NCI-H128 (cell line): ENCODE results near the gene TRIM69.
A peak's percentile ranks its signal among the peaks of the same experiment; 100 is the strongest.
"Not testable (repeated sequence)": the region's sequence is repeated elsewhere in the genome, so short reads cannot be mapped to it uniquely, and the experiment has no call there.

Source experiments
- DNase-seq: peaks from one replicate; lab custom pipeline; 2025; ENCODE audit not compliant: unreplicated experiment; lab: John Stamatoyannopoulos, UW

The TRIM69 gene

DNA sequence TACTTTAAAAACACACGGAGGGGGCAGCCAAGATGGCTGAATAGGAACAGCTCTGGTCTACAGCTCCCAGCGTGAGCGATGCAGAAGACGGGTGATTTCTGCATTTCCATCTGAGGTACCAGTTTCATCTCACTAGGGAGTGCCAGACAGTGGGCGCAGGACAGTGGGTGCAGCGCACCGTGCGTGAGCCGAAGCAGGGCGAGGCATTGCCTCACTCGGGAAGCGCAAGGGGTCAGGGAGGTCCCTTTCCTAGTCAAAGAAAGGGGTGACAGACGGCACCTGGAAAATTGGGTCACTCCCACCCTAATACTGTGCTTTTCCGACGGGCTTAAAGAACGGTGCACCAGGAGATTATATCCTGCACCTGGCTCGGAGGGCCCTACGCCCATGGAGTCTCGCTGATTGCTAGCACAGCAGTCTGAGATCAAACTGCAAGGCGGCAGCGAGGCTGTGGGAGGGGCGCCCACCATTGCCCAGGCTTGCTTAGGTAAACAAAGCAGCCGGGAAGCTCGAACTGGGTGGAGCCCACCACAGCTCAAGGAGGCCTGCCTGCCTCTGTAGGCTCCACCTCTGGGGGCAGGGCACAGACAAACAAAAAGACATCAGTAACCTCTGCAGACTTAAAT, 3.0 kb downstream of the TRIM69 start:
- not testable (repeated sequence) for DNase-seq

DNA sequence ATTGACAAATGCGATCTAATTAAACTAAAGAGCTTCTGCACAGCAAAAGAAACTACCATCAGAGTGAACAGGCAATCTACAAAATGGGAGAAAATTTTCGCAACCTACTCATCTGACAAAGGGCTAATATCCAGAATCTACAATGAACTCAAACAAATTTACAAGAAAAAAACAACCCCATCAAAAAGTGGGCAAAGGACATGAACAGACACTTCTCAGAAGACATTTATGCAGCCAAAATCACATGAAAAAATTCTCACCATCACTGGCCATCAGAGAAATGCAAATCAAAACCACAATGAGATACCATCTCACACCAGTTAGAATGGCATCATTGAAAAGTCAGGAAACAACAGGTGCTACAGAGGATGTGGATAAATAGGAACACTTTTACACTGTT, 7.1 kb downstream of the TRIM69 start:
- DNase-seq = not testable (repeated sequence)

DNA sequence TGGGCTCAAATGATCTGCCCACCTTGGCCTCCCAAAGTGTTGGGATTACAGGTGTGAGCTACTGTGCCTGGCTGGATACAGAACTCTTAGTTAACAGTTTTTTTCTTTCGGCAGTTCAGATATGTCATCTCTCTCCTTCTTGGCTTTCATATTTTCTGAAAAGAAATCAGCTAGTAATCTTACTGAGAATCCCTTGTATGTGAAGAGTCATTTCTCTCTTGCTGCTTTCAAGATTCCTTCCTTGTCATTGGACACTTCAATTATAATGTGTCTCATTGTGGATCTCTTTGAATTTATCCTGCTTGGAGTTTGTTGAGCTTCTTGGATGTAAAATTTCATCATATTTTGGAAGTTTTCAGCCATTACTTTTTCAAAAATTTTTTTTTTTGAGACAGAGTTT, 17.0 kb downstream of the TRIM69 start:
- DNase-seq = no peak

DNA sequence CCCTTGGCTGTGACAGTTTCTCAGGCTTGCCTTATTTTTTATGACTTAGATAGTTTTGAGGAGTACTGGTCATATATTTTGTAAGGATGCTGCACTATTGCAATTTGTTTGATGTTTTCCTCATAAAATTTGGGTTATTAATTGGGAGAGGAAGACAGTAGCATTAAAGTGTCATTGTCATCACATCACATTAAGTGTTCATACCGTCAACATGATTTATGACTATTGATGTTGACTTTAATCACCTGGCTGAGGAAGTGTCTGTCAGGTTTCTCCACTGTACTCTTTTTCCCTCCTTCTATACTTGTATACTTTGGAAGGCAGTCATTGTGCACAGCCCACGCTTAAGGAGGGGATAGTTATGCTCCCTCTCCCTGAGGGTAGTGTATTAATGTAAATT, 26.9 kb downstream of the TRIM69 start:
- no peak for DNase-seq

DNA sequence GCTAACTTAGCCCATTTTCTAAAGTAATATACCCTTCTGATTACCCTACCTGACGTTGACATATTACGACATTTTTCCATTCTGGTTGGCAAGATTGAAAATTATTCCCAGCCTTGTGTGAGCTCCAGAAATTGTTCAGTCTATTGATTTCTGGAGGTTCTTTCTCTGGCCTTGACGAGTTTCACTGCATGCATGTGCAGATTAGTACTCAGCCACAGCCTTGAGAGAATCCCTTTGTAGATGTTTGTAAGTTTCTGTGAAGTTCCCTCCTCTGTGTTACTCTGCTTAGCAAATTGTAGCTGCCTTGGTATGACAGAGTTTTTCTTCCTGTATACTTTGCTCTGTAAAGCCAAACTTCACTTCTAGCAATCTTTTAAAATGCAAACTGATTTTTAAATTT, 27.5 kb downstream of the TRIM69 start:
- no peak for DNase-seq

DNA sequence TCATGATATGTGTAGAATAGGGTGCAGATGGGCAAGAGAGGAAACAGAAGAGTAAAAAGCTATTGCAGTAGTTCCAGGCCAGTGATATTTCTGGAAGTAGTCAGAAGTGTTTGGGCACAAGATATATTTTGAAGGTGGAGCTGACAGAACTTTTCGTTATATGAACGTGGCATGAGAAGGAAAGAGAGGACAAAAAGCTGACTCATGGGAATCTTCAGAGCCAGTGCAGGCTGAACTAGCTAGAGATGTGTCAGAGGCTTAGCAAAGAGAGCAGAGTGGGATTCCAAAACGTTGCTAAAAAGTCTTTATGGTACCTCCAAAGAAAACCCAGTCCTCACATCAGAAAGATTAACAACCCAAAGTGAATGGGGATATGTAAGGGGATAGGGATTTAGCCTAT, 28.7 kb downstream of the TRIM69 start:
- DNase-seq = no peak

DNA sequence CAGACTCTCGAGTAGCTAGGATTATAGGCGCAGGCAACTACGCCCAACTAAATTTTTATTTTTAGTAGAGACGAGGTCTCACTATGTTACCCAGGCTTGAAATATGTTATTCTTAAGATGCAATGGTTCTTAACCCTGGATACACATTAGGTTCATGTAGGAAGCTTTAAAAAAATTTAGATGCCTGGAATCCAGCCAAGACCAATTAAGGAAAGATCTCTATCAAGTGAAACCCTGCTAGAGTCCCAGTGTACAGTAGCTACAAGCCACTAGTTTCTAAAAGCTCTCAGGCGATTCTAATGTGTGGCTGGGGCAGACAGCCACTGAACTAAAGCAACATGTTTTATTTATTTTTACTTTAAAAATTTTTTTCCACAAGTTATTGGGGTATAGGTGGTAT, 33.2 kb downstream of the TRIM69 start:
- no peak for DNase-seq

DNA sequence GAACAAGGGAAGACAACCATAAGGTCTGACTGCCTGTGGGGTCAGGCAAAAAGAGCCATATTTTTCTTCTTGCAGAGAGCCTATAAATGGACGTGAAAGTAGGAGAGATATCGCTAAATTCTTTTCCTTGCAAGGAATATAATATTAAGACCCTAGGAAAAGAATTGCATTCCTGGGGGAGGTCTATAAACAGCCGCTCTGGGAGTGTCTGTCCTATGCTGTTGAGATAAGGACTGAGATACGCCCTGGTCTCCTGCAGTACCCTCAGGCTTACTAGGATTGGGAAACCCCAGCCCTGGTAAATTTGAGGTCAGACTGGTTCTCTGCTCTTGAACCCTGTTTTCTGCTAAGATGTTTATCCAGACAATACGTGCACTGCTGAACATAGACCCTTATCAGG, 34.4 kb downstream of the TRIM69 start:
- not testable (repeated sequence) for DNase-seq

DNA sequence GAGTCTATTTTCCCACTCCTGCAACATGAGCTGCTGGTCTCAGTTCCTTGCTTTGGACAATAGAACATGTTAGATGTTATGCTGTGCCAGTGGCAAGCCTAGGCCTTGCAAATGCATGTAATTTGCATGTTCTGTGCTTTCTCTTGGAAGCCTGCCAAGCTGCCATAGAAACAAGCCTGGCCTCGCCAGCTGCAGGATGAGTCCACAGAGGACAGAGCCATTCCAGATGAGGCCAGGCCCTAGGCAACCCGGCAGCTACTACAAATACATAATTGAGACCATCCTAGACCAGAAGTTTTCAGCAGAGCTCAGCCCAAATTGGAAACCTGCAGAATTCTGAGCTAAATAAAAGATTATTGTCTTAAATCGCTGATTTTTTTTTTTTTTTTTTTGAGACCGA, 39.6 kb downstream of the TRIM69 start:
- peak; percentile 63 for DNase-seq

DNA sequence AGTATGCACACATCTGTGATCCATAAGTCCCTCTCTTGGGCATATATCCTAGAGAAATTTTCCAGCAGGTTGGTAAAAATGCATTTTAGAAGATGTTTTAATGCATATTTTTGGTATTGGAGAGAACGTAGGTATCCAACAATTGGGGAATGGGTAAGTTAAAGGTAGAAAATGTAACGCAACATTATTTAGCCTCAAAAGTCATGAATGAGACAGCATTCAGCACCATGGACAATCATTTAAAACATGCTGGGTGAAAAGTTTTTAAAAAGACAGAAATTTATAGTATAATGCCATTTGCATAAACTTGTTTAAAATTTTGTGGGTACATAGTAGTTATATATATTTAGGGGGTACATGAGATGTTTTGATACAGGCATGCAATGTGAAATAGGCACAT, 43.4 kb downstream of the TRIM69 start:
- DNase-seq = no peak

DNA sequence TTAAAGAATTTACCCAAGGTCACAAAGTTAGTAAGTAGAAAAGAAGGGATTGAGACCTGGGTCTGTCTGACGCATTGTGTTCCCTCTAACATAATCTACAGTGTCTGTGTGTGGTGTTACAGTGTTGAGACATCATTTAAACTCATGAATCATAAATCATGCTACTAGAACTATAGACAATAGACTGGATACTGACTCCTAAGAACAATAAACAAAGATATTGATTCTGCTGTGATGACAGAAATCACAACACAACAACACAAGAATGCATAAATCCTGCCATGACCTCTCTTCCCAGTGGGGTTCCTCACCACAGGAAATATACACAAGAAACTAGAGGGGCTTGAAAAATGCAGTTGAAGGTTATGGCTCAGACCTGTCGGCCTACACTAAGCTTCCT, 44.3 kb downstream of the TRIM69 start:
- no peak for DNase-seq

DNA sequence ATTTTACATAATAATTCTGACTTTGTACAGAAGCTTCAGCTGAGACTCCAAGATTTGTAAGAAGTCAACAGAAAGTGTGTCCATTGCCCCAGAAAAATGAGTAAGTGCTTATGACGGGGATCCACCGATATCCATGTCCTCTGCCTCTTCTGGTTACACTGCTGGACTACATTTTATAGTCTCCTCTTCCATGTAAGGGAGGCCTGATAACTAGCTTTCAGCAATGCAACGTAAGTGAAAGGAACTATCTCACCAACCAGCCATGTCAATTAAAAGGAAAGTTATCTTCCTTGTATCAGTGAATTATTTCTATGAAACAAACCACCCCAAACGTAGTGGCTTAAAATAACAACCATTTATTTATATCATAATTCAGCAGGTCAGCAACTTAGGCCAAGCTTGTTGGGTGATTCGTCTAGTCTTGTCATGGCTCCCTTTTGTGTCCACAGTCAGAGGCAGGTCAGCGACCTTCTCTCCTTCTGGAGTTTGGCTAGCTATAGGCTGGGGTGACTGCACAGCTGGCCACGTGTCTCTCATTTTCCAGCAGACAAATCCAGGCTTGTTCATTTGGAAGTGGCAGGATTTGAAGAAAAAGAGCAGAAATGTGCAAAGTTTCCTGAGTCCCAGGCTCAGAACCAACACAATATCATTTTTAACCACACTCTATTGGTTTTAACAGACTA, 44.9 kb downstream of the TRIM69 start:
- no peak for DNase-seq

DNA sequence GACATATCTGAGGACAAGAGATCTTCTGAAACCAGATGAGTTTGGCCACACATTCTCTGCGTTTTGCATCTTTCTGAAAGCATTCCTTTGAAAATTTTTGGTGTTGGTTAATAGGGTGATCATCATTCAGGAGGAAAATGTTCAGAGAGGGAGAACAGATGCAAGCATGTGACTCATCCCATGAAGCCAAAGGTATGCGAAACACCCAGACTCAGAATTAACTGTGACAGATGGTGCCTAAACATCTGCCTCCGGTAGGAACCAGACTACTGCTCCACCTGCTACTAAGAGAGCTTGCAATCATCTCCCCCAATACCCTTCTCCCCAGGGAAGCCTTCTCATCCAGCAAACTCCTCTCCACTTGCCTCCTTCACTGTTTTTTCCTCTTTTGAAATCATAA, 46.2 kb downstream of the TRIM69 start:
- DNase-seq = no peak

DNA sequence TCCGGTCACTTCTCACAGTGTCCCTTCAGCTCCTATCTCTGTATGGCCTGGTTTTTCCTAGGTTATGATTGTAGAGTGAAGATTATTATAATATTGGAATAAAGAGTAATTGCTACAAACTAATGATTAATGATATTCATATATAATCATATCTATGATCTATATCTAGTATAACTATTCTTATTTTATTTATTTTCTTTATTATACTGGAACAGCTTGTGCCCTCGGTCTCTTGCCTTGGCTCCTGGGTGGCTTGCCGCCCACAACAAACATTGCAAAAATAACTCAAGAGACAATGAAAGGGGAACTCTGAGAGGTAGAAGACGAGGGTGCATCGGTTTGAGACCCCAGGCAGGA, 48.6 kb downstream of the TRIM69 start:
- DNase-seq = not testable (repeated sequence)

DNA sequence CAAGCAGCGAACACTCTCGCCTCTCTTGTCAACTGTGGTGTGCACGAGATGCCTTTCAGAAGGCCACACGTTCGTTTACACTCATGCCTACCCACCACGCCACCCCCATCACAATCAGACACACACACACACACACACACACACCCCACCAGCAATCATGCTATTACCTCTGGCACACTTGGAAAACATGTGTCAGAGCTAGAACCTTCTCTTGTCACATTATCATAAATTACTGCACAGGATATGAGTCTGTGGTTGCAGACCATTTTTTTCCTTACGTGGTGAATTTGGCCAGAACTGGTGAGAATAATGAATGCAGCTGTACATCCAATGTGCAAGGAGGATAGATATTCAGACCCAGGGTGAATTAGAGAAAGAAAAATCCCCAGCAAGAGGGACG, 52.4 kb downstream of the TRIM69 start:
- no peak for DNase-seq

DNA sequence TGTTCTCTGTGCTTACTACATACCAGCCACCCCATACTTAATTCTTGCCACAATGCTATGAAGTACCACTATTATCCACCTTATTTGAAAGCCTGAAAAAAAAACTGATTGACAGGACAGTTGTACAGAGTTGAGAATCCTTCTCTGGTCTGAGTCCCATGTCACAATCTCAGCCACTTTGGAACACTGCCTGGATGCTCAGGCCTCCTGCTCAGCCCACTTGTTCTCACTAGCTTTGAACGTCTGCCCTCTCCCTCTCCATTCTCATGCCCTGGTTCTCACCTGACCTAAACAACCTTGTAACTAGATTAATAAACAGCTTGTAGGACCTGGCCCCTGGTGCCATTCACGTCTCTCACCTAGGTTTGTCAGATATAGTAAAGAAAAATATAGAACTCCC, 53.9 kb downstream of the TRIM69 start:
- DNase-seq = no peak

DNA sequence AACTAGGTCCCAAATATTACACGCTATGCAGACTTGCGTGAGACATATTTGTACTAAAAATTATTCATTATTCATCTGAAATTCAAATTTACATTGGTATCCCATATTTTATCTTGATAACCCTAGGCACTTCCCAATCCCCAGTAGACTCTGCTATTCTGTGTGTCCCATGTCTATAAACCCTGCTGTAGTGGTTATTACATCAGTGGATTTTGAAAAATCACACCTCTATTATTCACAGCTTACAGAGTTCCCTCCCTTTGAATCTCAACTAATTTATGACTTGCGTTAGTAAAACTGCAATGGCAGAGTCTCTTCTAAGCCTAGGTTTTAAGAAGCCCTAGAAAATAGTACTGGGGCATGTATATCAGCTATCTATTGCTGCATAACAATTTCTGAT, 54.3 kb downstream of the TRIM69 start:
- DNase-seq = no peak

DNA sequence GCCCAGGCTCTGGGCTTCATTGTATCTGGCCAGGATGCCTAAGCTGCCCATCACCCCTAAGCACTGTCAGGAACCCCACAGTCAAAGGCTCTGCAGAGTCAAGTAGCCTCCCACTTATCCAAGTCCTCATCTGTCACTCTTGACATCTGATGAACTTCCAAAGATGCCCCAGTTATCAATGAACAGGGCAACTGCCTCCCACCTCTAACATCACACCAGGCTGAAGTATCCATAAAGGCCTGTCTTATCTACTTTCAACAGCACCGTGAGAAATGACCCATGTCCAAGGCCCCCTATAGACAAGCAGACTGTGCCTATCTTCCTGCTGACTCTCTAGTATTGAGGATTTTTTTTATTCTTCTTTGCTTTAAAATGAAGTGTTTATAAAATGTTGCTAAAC, 56.4 kb downstream of the TRIM69 start:
- no peak for DNase-seq

DNA sequence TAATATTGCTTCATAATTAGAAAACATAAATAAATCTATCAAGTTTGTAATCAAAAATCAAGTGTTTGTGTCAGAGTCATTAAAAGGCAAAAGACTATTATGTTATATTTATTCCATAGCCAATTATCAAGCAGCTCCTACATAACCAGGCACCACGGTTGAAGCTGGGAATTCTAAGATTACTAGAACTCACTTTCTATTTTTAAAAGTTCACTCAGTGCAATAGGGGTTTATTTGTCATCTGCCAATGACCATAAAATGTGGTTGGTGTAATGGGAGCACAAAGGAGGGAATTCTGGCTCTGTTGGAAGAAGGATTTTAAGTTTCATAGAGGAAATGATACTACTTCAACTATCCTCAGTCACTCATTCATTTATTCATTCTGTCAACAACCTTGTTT, 57.7 kb downstream of the TRIM69 start:
- DNase-seq = no peak

DNA sequence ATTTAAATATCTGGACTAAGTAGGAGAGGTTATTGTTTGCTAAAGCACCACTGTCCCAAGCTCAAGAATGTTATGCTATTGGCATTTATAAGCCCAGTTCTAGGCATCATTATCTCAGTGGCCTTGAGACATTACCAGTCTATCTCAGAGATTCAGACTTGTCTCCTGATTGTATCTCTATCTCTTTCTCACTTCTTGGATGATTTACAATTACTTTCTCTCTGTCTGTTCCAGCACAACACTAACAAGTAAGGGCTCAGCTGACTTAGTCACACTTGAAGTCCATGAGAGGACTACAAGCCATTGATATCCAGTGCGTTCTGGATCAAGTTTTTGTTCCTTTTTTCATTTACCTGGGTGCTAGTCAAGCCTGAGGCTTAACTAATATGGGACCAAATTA, 60.2 kb downstream of the TRIM69 start:
- no peak for DNase-seq

DNA sequence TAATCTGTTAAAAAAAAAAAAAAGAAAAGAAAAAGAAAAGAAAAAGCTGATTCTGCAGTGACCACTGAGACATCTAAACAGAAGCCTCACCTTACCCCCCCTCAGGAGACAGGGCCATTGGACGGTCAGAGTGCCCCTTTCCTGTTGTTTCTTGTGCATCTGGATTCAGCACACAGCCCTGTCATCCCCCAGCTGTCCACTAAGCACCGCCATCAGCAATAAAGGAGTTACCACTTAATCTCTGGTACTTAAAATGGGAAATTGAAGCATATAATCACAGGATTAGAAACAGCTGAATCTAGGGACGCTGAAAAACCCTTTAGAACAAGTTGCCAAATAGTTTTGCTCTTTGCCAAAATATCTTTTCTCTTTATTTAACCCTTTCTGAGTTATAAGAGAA, 62.5 kb downstream of the TRIM69 start:
- DNase-seq = no peak

DNA sequence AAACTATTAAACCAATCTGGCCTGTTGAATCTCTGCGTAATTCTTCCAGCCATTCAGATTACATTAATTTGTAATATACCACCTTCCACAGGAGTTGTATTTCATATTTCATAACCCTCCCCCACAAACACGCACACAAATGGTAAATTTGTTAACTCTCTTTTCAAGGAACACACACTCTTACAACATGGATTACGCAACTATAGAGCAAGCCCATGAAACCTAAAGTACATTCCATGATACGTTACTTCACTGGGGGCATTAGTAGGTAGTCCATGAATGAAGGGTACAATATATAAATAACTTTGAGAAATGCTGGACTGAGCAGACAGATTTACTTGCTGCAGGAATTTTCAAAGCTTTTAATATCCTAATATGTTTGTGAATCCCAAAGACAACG, 65.0 kb downstream of the TRIM69 start:
- DNase-seq = no peak

DNA sequence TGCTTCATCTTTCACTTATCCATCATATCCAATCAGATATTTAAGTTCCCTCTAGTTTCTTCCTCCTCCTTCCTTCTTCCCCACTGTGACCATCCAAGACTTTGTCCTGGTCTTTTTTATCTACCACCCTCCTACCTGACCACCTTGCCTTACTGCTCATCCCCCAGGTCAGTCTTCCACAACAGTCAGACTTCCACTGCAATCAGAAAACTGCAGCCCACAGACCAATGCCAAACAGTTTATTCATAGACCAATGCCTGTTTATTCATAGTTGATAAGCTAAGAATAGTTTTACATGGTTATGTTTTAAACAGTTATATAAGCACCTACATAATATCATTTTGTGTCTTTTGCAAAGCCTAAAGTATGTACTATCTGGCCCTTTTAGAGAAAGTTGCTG, 65.5 kb downstream of the TRIM69 start:
- no peak for DNase-seq
